ENCODE data around the gene MYOG.

MYOG gene

GRCh38 chr1:203034422-203035110, 51.2 kb downstream of the MYOG start:
- no peak for DNase-seq (ENCODE audit: low read depth in 2 of 2, low spot score in 1 of 2)

- no peak for DNase-seq (ENCODE audit: low read depth in 2 of 2, low spot score in 1 of 2)
Measured at GRCh38 chr1:203033917-203034316, 51.9 kb downstream of the MYOG start.

- DNase-seq (ENCODE audit: low read depth in 2 of 2, low spot score in 1 of 2): no peak
Measured at GRCh38 chr1:203033287-203033686, 52.5 kb downstream of the MYOG start.
